ENCODE results near the gene MORC3.

DNA sequence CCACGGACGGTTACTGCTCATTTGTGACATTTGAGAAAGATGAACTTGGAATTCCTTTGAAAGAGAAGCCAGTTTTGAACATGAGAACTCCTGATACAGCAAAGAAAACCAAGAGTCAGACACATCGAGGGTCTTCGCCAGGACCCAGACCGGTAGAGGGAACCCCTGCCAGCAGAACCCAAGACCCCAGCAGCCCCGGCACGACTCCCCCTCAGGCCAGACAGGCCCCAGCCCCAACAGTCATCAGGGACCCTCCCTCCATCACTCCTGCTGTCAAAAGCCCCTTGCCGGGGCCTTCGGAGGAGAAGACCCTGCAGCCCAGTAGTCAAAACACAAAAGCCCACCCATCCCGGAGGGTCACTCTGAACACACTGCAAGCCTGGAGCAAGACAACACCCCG lies 92.9 kb downstream of the MORC3 start:
- TF ChIP-seq, protein P1, sequence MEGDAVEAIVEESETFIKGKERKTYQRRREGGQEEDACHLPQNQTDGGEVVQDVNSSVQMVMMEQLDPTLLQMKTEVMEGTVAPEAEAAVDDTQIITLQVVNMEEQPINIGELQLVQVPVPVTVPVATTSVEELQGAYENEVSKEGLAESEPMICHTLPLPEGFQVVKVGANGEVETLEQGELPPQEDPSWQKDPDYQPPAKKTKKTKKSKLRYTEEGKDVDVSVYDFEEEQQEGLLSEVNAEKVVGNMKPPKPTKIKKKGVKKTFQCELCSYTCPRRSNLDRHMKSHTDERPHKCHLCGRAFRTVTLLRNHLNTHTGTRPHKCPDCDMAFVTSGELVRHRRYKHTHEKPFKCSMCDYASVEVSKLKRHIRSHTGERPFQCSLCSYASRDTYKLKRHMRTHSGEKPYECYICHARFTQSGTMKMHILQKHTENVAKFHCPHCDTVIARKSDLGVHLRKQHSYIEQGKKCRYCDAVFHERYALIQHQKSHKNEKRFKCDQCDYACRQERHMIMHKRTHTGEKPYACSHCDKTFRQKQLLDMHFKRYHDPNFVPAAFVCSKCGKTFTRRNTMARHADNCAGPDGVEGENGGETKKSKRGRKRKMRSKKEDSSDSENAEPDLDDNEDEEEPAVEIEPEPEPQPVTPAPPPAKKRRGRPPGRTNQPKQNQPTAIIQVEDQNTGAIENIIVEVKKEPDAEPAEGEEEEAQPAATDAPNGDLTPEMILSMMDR (IDR thresholded peaks at IDR 0.05) = no peak
- no peak for TF ChIP-seq POLR2A (IDR thresholded peaks at IDR 0.05)

Data from body of pancreas (tissue), 4 donors.